K562 (cell line): Measurements from ENCODE around the gene ATP6V1A. TPM values are rescaled to one million over a fixed set of nuclear protein-coding genes. Genes with fewer than 3 reads are reported as not detected.
A peak's percentile ranks its signal among the peaks of the same experiment; 100 is the strongest.

Source experiments
- ATF4 ChIP-seq: fragments of 450-650 bp; formaldehyde crosslinking; IDR thresholded peaks from 2 replicates; pipeline ENCODE4 v1.4.0; 2022; ENCODE audit warnings: mild to moderate bottlenecking, moderate library complexity
- CGGBP1 ChIP-seq: fragments of 250-450 bp; sonication (Bioruptor Pico); IDR thresholded peaks from 2 replicates; pipeline ENCODE4 v1.9.0; 2021; ENCODE audit warnings: mild to moderate bottlenecking
- CTCFL ChIP-seq: IDR thresholded peaks from 2 replicates; pipeline ENCODE4 v1.6.1; 2011; ENCODE audit warnings: borderline replicate concordance, low read depth, mild to moderate bottlenecking, moderate library complexity, low read length; ENCODE audit not compliant: insufficient read depth, poor library complexity, severe bottlenecking
- ELF4 ChIP-seq: fragments of 450-650 bp; formaldehyde crosslinking; IDR thresholded peaks from 2 replicates; pipeline ENCODE4 v1.4.0; 2022; ENCODE audit warnings: missing genetic modification characterization
- HNRNPL ChIP-seq: fragments of 200-400 bp; formaldehyde crosslinking; IDR thresholded peaks from 2 replicates; pipeline ENCODE4 v1.6.1; 2017; ENCODE audit warnings: low read depth, mild to moderate bottlenecking, low read length
- NFE2 ChIP-seq: IDR thresholded peaks from 2 replicates; pipeline ENCODE4 v1.6.1; 2014; ENCODE audit warnings: antibody characterized with exemption, low read depth
- NRF1 ChIP-seq, 2 experiments: fragments of 450-650 bp; IDR thresholded peaks in 1 of 2; conservative IDR thresholded peaks in 1 of 2; 2 replicates each; pipeline ENCODE4 v1.6.1; 2014; ENCODE audit warnings: mild to moderate bottlenecking in 2 of 2
- POLR2G ChIP-seq: fragments of 200-400 bp; formaldehyde crosslinking; IDR thresholded peaks from 2 replicates; pipeline ENCODE4 v1.6.1; 2017; ENCODE audit warnings: low read depth, mild to moderate bottlenecking, antibody characterized with exemption, low read length, moderate library complexity
- SPI1 ChIP-seq: IDR thresholded peaks from 2 replicates; pipeline ENCODE4 v1.6.1; 2011; ENCODE audit warnings: low read depth, low read length, control low read depth, borderline replicate concordance
- SREBF2 ChIP-seq: sonication (generic); formaldehyde crosslinking; IDR thresholded peaks from 2 replicates; pipeline ENCODE4 v1.4.0; 2020; ENCODE audit warnings: mild to moderate bottlenecking, missing genetic modification reagents
- TCFL5 ChIP-seq: fragments of 250-450 bp; sonication (Bioruptor Pico); conservative IDR thresholded peaks from 2 replicates; pipeline ENCODE4 v1.6.1; 2021; ENCODE audit warnings: mild to moderate bottlenecking, moderate library complexity, matching md5 sums
- ZFX ChIP-seq: sonication (generic); formaldehyde crosslinking; IDR thresholded peaks from 2 replicates; pipeline ENCODE4 v1.8.0; 2022; ENCODE audit warnings: mild to moderate bottlenecking, missing genetic modification reagents, moderate library complexity
- ZNF197 ChIP-seq: fragments of 200-800 bp; sonication (Bioruptor generic); IDR thresholded peaks from 2 replicates; pipeline ENCODE4 v1.6.1; 2016; ENCODE audit warnings: low read depth, missing genetic modification characterization, missing compliant biosample characterization
- ZNF3 ChIP-seq: fragments of 250-450 bp; sonication (Bioruptor Pico); IDR thresholded peaks from 2 replicates; pipeline ENCODE4 v1.5.0; 2021; ENCODE audit warnings: mild to moderate bottlenecking, moderate library complexity
- ZNF444 ChIP-seq: fragments of 250-450 bp; sonication (Bioruptor Pico); IDR thresholded peaks from 2 replicates; pipeline ENCODE4 v1.4.0; 2020; ENCODE audit warnings: mild to moderate bottlenecking, moderate library complexity
- polyA plus RNA-seq, 8 experiments: library from polyadenylated mRNA; depleted of rRNA in 4 of 8; stranded (reverse) in 5 of 8; unstranded in 3 of 8; fragments of >200 nt; fragmentation: Nextera tagmentation in 2 of 8; fragmentation: Illumina TruSeq in 1 of 8; extraction: Ambion mirVana in 2 of 8; extraction: Trizol in 1 of 8; gene quantifications; 2 replicates each; pipeline versions ENCODE4 v1.2.1 to v1.2.3, GENCODE V29; 2011 to 2014; ENCODE audit warnings: inconsistent platforms in 1 of 8, missing spikeins in 1 of 8
- total RNA-seq, 7 experiments: library from RNA; depleted of rRNA in 6 of 7; stranded (reverse); fragments of >200 nt in 6 of 7; fragmentation: Illumina TruSeq in 2 of 7; extraction: Trizol in 2 of 7; gene quantifications; 2 replicates each; pipeline versions ENCODE4 v1.2.1 to v1.2.3, GENCODE V29; 2011 to 2021; ENCODE audit warnings: low replicate concordance in 1 of 7
- TF ChIP-seq, protein P1 (sequence below): fragments of 250-450 bp; sonication (Bioruptor Pico); IDR thresholded peaks from 2 replicates; pipeline ENCODE4 v1.4.0; 2020
- TF ChIP-seq, protein P2 (sequence below): fragments of 200-800 bp; sonication (Bioruptor generic); IDR thresholded peaks from 2 replicates; pipeline ENCODE4 v1.6.1; 2017; ENCODE audit warnings: missing genetic modification characterization, missing compliant biosample characterization

The ATP6V1A gene
- total and polyA plus RNA-seq, 9 of the 15 experiments (the other 6 are each of a cell fraction or from before 2014, with no cell fraction given) = 23.6 to 57.1 (median 39.9) TPM

DNA sequence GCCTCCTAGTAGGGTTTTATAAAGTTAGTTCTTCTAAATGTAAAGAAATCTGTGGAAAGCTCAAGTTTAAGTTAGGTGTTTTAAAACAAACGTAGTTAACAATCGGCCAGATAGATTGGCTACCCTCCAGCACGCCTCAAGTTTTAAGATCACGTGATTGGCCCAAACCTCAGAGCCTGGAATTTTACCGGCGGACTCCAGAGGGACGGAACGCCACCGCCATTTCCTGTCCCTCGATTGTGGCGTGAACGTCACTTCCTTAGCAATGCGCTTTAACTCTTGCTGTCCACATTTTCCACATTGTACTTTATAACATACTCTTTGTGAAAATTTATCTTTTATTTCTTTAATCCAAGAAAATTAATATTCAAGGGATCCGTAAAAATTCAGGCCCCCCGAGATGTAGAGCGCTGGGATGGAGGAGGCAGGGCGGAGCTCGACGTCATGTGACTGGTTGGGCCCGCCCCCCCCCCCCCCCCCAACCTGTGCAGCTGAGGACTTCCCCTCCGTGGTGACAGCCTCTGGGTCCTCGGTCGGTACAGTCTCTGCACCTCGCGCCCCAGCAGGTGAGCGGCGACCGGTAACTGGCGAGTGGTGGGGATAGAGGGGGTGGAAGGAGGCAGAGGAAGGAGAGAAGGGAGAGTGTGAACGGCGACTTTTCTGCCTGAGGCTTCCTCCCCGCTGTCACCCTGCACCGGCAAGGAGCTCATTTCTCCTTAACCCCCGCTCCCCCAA lies at the start of gene ATP6V1A (continued):
- TF ChIP-seq CGGBP1 (CRISPR knock-in tag) (no peak), ZFX (peak; percentile 58; the same call in 1 of the 2 replicates), HNRNPL (no peak), TCFL5 (no peak), POLR2G (peak; percentile 68), NFE2 (no peak), ELF4 (no peak), ZNF3 (CRISPR knock-in tag) (no peak), ZNF197 (CRISPR knock-in tag) (no peak), ZNF444 (CRISPR knock-in tag) (no peak), ATF4 (CRISPR knock-in tag) (no peak), SPI1 (peak; percentile 52), NRF1 (conservative IDR thresholded peaks at IDR 0.05 in 1 of 2, IDR thresholded peaks at IDR 0.05 in 1 of 2) (no peak), CTCFL (no peak), SREBF2 (CRISPR knock-in tag) (no peak)
- TF ChIP-seq, protein P1, sequence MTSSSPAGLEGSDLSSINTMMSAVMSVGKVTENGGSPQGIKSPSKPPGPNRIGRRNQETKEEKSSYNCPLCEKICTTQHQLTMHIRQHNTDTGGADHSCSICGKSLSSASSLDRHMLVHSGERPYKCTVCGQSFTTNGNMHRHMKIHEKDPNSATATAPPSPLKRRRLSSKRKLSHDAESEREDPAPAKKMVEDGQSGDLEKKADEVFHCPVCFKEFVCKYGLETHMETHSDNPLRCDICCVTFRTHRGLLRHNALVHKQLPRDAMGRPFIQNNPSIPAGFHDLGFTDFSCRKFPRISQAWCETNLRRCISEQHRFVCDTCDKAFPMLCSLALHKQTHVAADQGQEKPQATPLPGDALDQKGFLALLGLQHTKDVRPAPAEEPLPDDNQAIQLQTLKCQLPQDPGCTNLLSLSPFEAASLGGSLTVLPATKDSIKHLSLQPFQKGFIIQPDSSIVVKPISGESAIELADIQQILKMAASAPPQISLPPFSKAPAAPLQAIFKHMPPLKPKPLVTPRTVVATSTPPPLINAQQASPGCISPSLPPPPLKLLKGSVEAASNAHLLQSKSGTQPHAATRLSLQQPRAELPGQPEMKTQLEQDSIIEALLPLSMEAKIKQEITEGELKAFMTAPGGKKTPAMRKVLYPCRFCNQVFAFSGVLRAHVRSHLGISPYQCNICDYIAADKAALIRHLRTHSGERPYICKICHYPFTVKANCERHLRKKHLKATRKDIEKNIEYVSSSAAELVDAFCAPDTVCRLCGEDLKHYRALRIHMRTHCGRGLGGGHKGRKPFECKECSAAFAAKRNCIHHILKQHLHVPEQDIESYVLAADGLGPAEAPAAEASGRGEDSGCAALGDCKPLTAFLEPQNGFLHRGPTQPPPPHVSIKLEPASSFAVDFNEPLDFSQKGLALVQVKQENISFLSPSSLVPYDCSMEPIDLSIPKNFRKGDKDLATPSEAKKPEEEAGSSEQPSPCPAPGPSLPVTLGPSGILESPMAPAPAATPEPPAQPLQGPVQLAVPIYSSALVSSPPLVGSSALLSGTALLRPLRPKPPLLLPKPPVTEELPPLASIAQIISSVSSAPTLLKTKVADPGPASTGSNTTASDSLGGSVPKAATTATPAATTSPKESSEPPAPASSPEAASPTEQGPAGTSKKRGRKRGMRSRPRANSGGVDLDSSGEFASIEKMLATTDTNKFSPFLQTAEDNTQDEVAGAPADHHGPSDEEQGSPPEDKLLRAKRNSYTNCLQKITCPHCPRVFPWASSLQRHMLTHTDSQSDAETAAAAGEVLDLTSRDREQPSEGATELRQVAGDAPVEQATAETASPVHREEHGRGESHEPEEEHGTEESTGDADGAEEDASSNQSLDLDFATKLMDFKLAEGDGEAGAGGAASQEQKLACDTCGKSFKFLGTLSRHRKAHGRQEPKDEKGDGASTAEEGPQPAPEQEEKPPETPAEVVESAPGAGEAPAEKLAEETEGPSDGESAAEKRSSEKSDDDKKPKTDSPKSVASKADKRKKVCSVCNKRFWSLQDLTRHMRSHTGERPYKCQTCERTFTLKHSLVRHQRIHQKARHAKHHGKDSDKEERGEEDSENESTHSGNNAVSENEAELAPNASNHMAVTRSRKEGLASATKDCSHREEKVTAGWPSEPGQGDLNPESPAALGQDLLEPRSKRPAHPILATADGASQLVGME = no peak
- TF ChIP-seq, protein P2, sequence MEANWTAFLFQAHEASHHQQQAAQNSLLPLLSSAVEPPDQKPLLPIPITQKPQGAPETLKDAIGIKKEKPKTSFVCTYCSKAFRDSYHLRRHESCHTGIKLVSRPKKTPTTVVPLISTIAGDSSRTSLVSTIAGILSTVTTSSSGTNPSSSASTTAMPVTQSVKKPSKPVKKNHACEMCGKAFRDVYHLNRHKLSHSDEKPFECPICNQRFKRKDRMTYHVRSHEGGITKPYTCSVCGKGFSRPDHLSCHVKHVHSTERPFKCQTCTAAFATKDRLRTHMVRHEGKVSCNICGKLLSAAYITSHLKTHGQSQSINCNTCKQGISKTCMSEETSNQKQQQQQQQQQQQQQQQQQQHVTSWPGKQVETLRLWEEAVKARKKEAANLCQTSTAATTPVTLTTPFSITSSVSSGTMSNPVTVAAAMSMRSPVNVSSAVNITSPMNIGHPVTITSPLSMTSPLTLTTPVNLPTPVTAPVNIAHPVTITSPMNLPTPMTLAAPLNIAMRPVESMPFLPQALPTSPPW (CRISPR knock-in tag) = peak; percentile 95
